ENCODE data around the gene DBT. TPM values are rescaled to one million over a fixed set of nuclear protein-coding genes. Genes with fewer than 3 reads are reported as not detected.
"Not testable (repeated sequence)": the region's sequence is repeated elsewhere in the genome, so short reads cannot be mapped to it uniquely, and the experiment has no call there.

DBT gene
- total and polyA plus RNA-seq, 5 donors: 6.3 to 28.4 (median 21.6) TPM

- ATAC-seq (no peak), DNase-seq (no peak)
- Histone ChIP-seq H3K9me3 (ENCODE audit: control insufficient read depth, low read length) (no peaks in the 10 kb centered on the region), H3K27me3 (ENCODE audit: control insufficient read depth, insufficient read depth) (no peaks in the 10 kb centered on the region), H3K27ac (ENCODE audit: low read length) (no peak overlapping the region), H3K4me1 (ENCODE audit: control insufficient read depth, insufficient read depth, low read length) (no peaks in the 10 kb centered on the region), H3K4me3 (ENCODE audit: low read length) (no peak overlapping the region)
- intact Hi-C loops (cut with DNase I): no loop called here
- WGBS: 87% methylated on average over 2 of the region's 2 CpGs
Observed at GRCh38 chr1:100230765-100231164, 18.9 kb downstream of the DBT start.

- H3K9me3 ChIP-seq (ENCODE audit: control insufficient read depth, low read length): no peaks in the 10 kb centered on the region
Observed at GRCh38 chr1:100229681-100230443, 19.8 kb downstream of the DBT start.

DNA sequence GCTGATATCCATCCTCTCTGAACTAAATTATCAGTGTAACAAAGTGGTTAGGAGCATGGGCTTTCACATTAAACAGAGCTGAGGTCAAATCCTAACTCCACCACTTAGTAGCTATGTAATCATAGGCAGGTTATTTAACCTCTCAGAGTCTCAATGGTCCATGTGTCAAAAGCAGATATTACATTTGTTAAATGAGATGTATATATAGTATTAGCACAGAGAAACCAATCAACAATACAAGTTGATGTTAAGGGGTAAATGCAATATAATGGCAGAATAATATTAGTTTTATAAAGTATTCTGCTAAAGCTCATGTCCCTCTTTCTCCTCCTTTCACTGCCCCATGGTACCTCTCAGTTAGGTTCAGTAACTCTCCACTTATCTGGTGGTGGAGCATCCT, 27.2 kb downstream of the DBT start:
- intact Hi-C loops (cut with DNase I): no loop called here
- no peak overlapping the region for H3K4me3 ChIP-seq (ENCODE audit: low read length)
- H3K27ac ChIP-seq (ENCODE audit: low read length): no peak overlapping the region
- H3K9me3 ChIP-seq (ENCODE audit: control insufficient read depth, low read length): no peaks in the 10 kb centered on the region
- DNase-seq: no peak
- H3K4me1 ChIP-seq (ENCODE audit: control insufficient read depth, insufficient read depth, low read length): no peaks in the 10 kb centered on the region
- ATAC-seq: no peak
- H3K27me3 ChIP-seq (ENCODE audit: control insufficient read depth, insufficient read depth): no peaks in the 10 kb centered on the region

More at GRCh38 chr1:100229681-100230443, 19.8 kb downstream of the DBT start:
- Histone ChIP-seq H3K4me3 (ENCODE audit: low read length) (no peak overlapping the region), H3K27ac (ENCODE audit: low read length) (no peak overlapping the region), H3K27me3 (ENCODE audit: control insufficient read depth, insufficient read depth) (no peaks in the 10 kb centered on the region), H3K4me1 (ENCODE audit: control insufficient read depth, insufficient read depth, low read length) (no peaks in the 10 kb centered on the region)
- 65% methylated on average over 4 of the region's 4 CpGs for WGBS
- intact Hi-C loops (cut with DNase I): no loop called here
- ATAC-seq (no peak), DNase-seq (no peak)

GRCh38 chr1:100219883-100220282, 29.8 kb downstream of the DBT start:
- Histone ChIP-seq H3K4me1 (ENCODE audit: control insufficient read depth, insufficient read depth, low read length) (no peaks in the 10 kb centered on the region), H3K27ac (ENCODE audit: low read length) (no peak overlapping the region), H3K4me3 (ENCODE audit: low read length) (no peak overlapping the region), H3K9me3 (ENCODE audit: control insufficient read depth, low read length) (no peaks in the 10 kb centered on the region), H3K27me3 (ENCODE audit: control insufficient read depth, insufficient read depth) (no peaks in the 10 kb centered on the region)
- intact Hi-C loops (cut with DNase I): no loop called here
- ATAC-seq (no peak), DNase-seq (no peak)
- WGBS: over 99% methylated on average over 2 of the region's 2 CpGs

- Histone ChIP-seq H3K27ac (ENCODE audit: low read length) (no peak overlapping the region), H3K4me3 (ENCODE audit: low read length) (no peak overlapping the region), H3K27me3 (ENCODE audit: control insufficient read depth, insufficient read depth) (no peaks in the 10 kb centered on the region), H3K9me3 (ENCODE audit: control insufficient read depth, low read length) (no peaks in the 10 kb centered on the region), H3K4me1 (ENCODE audit: control insufficient read depth, insufficient read depth, low read length) (no peaks in the 10 kb centered on the region)
- intact Hi-C loops (cut with DNase I): no loop called here
- DNase-seq (no peak), ATAC-seq (no peak)
- 77% methylated on average over 6 of the region's 6 CpGs for WGBS
Observed at GRCh38 chr1:100219457-100219856, 30.2 kb downstream of the DBT start.

DNA sequence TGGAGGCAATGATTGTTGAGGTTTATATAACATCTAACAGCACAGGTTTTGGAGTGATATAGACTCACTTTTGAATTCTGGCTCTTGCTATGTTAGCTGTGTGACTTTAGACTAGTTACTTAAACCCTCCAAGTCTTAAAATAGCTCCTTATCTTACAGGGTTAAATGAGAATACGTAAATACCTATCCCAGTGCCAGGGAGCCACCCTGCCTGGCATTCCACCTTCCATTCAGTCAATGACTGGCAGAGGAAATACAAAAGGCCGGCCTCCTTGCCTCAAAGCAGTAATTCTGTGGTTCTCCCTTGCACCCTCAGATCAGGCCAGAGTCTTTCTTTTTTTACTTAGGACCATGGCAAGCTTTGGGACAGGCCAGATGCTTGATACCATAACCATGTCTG, 31.8 kb downstream of the DBT start:
- Histone ChIP-seq H3K9me3 (ENCODE audit: control insufficient read depth, low read length) (no peaks in the 10 kb centered on the region), H3K4me3 (ENCODE audit: low read length) (no peak overlapping the region), H3K4me1 (ENCODE audit: control insufficient read depth, insufficient read depth, low read length) (no peaks in the 10 kb centered on the region), H3K27ac (ENCODE audit: low read length) (peak overlapping the region; percentile 23), H3K27me3 (ENCODE audit: control insufficient read depth, insufficient read depth) (no peaks in the 10 kb centered on the region)
- WGBS: 56% methylated on average over 2 of the region's 2 CpGs
- intact Hi-C loops (cut with DNase I): no loop called here
- peak; percentile 21 to 67 (median 55) for DNase-seq
- peak; percentile 75 to 82 for ATAC-seq

- intact Hi-C loops (cut with DNase I): no loop called here
- 84% methylated on average over 1 of the region's 1 CpG for WGBS
Observed at GRCh38 chr1:100215101-100215500, 34.5 kb downstream of the DBT start.

DNA sequence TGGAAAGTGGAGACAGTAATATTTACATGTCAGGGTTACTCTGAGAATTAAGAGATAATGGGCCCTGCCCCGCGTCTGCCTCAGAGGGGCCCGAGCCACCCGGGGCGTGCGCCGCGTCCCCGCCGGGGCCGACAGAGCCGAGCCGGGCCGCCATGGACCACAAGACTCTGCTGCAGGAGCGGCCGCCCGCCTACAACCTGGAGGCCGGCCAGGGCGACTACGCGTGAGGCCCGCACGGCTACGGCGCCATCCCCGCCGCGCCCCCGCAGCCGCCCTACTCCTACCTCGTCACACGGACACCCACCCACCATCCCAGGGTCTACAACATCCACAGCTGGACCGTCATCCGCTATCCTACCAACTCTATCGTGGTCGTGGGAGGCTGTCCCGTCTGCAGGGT, 36.5 kb downstream of the DBT start:
- Histone ChIP-seq H3K9me3 (ENCODE audit: control insufficient read depth, low read length) (no peaks in the 10 kb centered on the region), H3K4me3 (ENCODE audit: low read length) (no peak overlapping the region), H3K4me1 (ENCODE audit: control insufficient read depth, insufficient read depth, low read length) (no peaks in the 10 kb centered on the region), H3K27ac (ENCODE audit: low read length) (no peak overlapping the region), H3K27me3 (ENCODE audit: control insufficient read depth, insufficient read depth) (no peaks in the 10 kb centered on the region)
- intact Hi-C loops (cut with DNase I): no loop called here
- 97% methylated on average over 37 of the region's 37 CpGs for WGBS
- DNase-seq: peak in 2 of 3 donors; percentile 41 to 57
- peak in 1 of 2 donors; percentile 29 for ATAC-seq

More at GRCh38 chr1:100215101-100215500, 34.5 kb downstream of the DBT start:
- no peak overlapping the region for H3K27ac ChIP-seq (ENCODE audit: low read length)
- DNase-seq (no peak), ATAC-seq (no peak)
- H3K4me3 ChIP-seq (ENCODE audit: low read length): no peak overlapping the region
- no peaks in the 10 kb centered on the region for H3K9me3 ChIP-seq (ENCODE audit: control insufficient read depth, low read length)
- no peaks in the 10 kb centered on the region for H3K27me3 ChIP-seq (ENCODE audit: control insufficient read depth, insufficient read depth)
- no peaks in the 10 kb centered on the region for H3K4me1 ChIP-seq (ENCODE audit: control insufficient read depth, insufficient read depth, low read length)

- intact Hi-C loops (cut with DNase I): no loop called here
- 97% methylated on average over 2 of the region's 2 CpGs for WGBS
- Histone ChIP-seq H3K4me3 (ENCODE audit: low read length) (no peak overlapping the region), H3K27ac (ENCODE audit: low read length) (no peak overlapping the region), H3K27me3 (ENCODE audit: control insufficient read depth, insufficient read depth) (no peaks in the 10 kb centered on the region), H3K4me1 (ENCODE audit: control insufficient read depth, insufficient read depth, low read length) (no peaks in the 10 kb centered on the region), H3K9me3 (ENCODE audit: control insufficient read depth, low read length) (no peaks in the 10 kb centered on the region)
- ATAC-seq: no peak
- DNase-seq: no peak
Observed at GRCh38 chr1:100206301-100206700, 43.3 kb downstream of the DBT start.

DNA sequence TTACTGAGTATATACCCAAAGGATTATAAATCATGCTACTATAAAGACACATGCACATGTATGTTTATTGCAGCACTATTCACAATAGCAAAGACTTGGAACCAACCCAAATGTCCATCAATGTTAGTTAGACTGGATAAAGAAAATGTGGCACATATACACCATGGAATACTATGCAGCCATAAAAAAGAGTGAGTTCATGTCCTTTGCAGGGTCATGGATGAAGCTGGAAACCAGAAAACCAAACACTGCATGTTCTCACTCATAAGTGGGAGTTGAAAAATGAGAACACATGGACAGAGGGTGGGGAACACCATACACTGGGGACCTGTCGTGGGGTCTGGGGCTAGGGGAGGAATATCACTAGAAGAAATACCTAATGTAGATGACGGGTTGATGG, 44.0 kb downstream of the DBT start:
- H3K27me3 ChIP-seq (ENCODE audit: control insufficient read depth, insufficient read depth); H3K4me3 ChIP-seq (ENCODE audit: low read length); intact Hi-C loops (cut with DNase I); ATAC-seq; H3K9me3 ChIP-seq (ENCODE audit: control insufficient read depth, low read length); DNase-seq; H3K27ac ChIP-seq (ENCODE audit: low read length); H3K4me1 ChIP-seq (ENCODE audit: control insufficient read depth, insufficient read depth, low read length): not testable (repeated sequence)
- 95% methylated on average over 2 of the region's 2 CpGs for WGBS

DNA sequence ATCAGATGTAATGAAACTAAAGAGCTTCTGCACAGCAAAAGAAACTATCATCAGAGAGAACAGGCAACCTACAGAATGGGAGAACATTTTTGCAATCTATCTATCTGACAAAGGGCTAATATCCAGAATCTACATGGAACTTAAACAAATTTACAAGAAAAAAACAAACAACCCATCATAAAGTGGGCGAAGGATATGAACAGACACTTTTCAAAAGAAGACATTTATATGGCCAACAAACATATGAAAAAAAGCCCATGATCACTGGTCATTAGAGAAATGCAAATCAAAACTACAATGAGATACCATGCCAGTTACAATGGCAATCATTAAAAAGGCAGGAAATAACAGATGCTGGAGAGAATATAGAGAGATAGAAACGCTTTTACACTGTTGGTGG, 44.5 kb downstream of the DBT start:
- H3K4me3 ChIP-seq (ENCODE audit: low read length); intact Hi-C loops (cut with DNase I); H3K27ac ChIP-seq (ENCODE audit: low read length); H3K9me3 ChIP-seq (ENCODE audit: control insufficient read depth, low read length); H3K4me1 ChIP-seq (ENCODE audit: control insufficient read depth, insufficient read depth, low read length); H3K27me3 ChIP-seq (ENCODE audit: control insufficient read depth, insufficient read depth); ATAC-seq; DNase-seq: not testable (repeated sequence)
- WGBS: 98% methylated on average over 2 of the region's 2 CpGs

GRCh38 chr1:100202703-100203102, 46.9 kb downstream of the DBT start:
- intact Hi-C loops (cut with DNase I); DNase-seq; ATAC-seq; H3K27me3 ChIP-seq (ENCODE audit: control insufficient read depth, insufficient read depth); H3K27ac ChIP-seq (ENCODE audit: low read length); H3K4me3 ChIP-seq (ENCODE audit: low read length); H3K9me3 ChIP-seq (ENCODE audit: control insufficient read depth, low read length); H3K4me1 ChIP-seq (ENCODE audit: control insufficient read depth, insufficient read depth, low read length): not testable (repeated sequence)
- 90% methylated on average over 2 of the region's 2 CpGs for WGBS
